ENCODE measurements around the gene HDC. TPM values are rescaled to one million over a fixed set of nuclear protein-coding genes. Genes with fewer than 3 reads are reported as not detected.

Gene HDC
- total RNA-seq, 1 donor from 2014 or later, result 8.1 TPM

Other genes starting within 250 kb of the HDC start
- gene ATP8B4, start 146.5 kb downstream of the HDC start, total RNA-seq, result 16.5 TPM
- gene SLC27A2, start 83.5 kb downstream of the HDC start, total RNA-seq, result 0.36 TPM
- 17.1 TPM for gene GABPB1, start 89.5 kb upstream of the HDC start, total RNA-seq
- 77.9 TPM for gene USP8, start 158.7 kb upstream of the HDC start, total RNA-seq

All from sciatic nerve (tissue), 1 donor.